Loucy (cell line): ENCODE data around the gene FLVCR1.
"Not testable (repeated sequence)": the region's sequence is repeated elsewhere in the genome, so short reads cannot be mapped to it uniquely, and the experiment has no call there.

Experiments
- CTCF ChIP-seq: fragments of 200-600 bp; sonication (generic); conservative IDR thresholded peaks from 2 replicates; pipeline ENCODE4 v1.5.1; 2014; ENCODE audit warnings: mild to moderate bottlenecking, antibody characterized with exemption, low read length
- EZH2phosphoT487 ChIP-seq: fragments of 200-600 bp; IDR thresholded peaks from 2 replicates; pipeline ENCODE4 v1.6.1; 2018; ENCODE audit warnings: antibody characterized with exemption, mild to moderate bottlenecking, moderate library complexity, borderline replicate concordance

DNA sequence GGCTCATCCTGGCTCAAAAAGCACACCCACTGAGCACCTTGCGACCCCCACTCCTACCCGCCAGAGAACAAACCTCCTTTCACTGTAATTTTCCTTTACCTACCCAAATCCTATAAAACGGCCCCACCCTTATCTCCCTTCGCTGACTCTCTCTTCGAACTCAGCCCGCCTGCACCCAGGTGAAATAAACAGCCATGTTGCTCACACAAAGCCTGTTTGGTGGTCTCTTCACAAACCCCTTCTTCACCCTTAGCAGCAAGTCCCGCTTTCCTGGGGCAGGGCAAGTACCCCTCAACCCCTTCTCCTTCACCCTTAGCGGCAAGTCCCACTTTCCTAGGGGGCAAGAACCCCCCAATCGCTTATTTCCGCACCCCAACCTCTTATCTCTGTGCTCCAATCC, 52.1 kb downstream of the FLVCR1 start:
- not testable (repeated sequence) for TF ChIP-seq EZH2phosphoT487, CTCF
